H9 (cell line): ENCODE measurements around the gene MED31. TPM values are rescaled to one million over a fixed set of nuclear protein-coding genes. Genes with fewer than 3 reads are reported as not detected.

ENCODE experiments used
- DNase-seq: peaks from one replicate; pipeline ENCODE4 v3.0.0-alpha.2; 2017
- H2AFZ ChIP-seq: one replicate; pipeline ENCODE4 v1.6.1; 2013; ENCODE audit warnings: mild to moderate bottlenecking, low read length, control low read depth, moderate library complexity
- H2AK5ac ChIP-seq: 2 replicates; pipeline ENCODE4 v1.6.1; 2013; ENCODE audit warnings: low read length, control low read depth, mixed read lengths; ENCODE audit not compliant: insufficient read length
- H2BK120ac ChIP-seq: one replicate; pipeline ENCODE4 v1.6.1; 2013; ENCODE audit warnings: low read depth, mild to moderate bottlenecking, low read length, control low read depth, inconsistent platforms; ENCODE audit not compliant: poor library complexity, severe bottlenecking
- H2BK12ac ChIP-seq: 2 replicates; pipeline ENCODE4 v1.6.1; 2013; ENCODE audit warnings: low read length, control low read depth, mixed read lengths, low read depth; ENCODE audit not compliant: insufficient read length
- H2BK15ac ChIP-seq: 2 replicates; pipeline ENCODE4 v1.6.1; 2013; ENCODE audit warnings: low read depth, low read length, control low read depth
- H2BK20ac ChIP-seq: one replicate; pipeline ENCODE4 v1.6.1; 2013; ENCODE audit warnings: low read depth, mild to moderate bottlenecking, low read length, control low read depth, inconsistent platforms; ENCODE audit not compliant: poor library complexity, severe bottlenecking
- H2BK5ac ChIP-seq: 2 replicates; pipeline ENCODE4 v1.6.1; 2013; ENCODE audit warnings: low read length, control low read depth, mixed read lengths; ENCODE audit not compliant: insufficient read length
- H3K14ac ChIP-seq: 2 replicates; pipeline ENCODE4 v1.6.1; 2013; ENCODE audit warnings: low read length, control low read depth; ENCODE audit not compliant: insufficient read depth
- H3K18ac ChIP-seq: 2 replicates; pipeline ENCODE4 v1.6.1; 2013; ENCODE audit warnings: low read depth, mild to moderate bottlenecking, mixed read lengths, low read length, control low read depth; ENCODE audit not compliant: insufficient read length
- H3K23ac ChIP-seq: 2 replicates; pipeline ENCODE4 v1.6.1; 2013; ENCODE audit warnings: low read length, control low read depth, mixed read lengths, low read depth; ENCODE audit not compliant: insufficient read length
- H3K23me2 ChIP-seq: 2 replicates; pipeline ENCODE4 v1.6.1; 2013; ENCODE audit warnings: low read depth, mild to moderate bottlenecking, mixed read lengths, low read length, control low read depth; ENCODE audit not compliant: insufficient read length, poor library complexity, severe bottlenecking
- H3K27ac ChIP-seq: 2 replicates; pipeline ENCODE4 v1.5.1; 2013; ENCODE audit warnings: low read length, control low read depth, mixed read lengths, low read depth; ENCODE audit not compliant: insufficient read length
- H3K27me3 ChIP-seq: 2 replicates; pipeline ENCODE4 v1.6.1; 2013; ENCODE audit warnings: low read length, control low read depth, inconsistent platforms; ENCODE audit not compliant: insufficient read depth
- H3K4ac ChIP-seq: 2 replicates; pipeline ENCODE4 v1.6.1; 2013; ENCODE audit warnings: low read depth, mild to moderate bottlenecking, control low read depth, inconsistent platforms, low read length, moderate library complexity
- H3K4me1 ChIP-seq: 2 replicates; pipeline ENCODE4 v1.6.1; 2013; ENCODE audit warnings: low read length, control low read depth, inconsistent platforms; ENCODE audit not compliant: insufficient read depth
- H3K4me2 ChIP-seq: 2 replicates; pipeline ENCODE4 v1.6.1; 2013; ENCODE audit warnings: low read length, control low read depth, mixed read lengths; ENCODE audit not compliant: insufficient read length, insufficient read depth
- H3K56ac ChIP-seq: 2 replicates; pipeline ENCODE4 v1.6.1; 2013; ENCODE audit warnings: low read depth, mild to moderate bottlenecking, mixed read lengths, low read length, control low read depth; ENCODE audit not compliant: insufficient read length
- H3K79me1 ChIP-seq: 2 replicates; pipeline ENCODE4 v1.6.1; 2013; ENCODE audit warnings: low read depth, mild to moderate bottlenecking, moderate library complexity, low read length, control low read depth, inconsistent platforms; ENCODE audit not compliant: insufficient read depth, poor library complexity, severe bottlenecking
- H3K79me2 ChIP-seq: 2 replicates; pipeline ENCODE4 v1.6.1; 2013; ENCODE audit warnings: low read length, control low read depth, inconsistent platforms; ENCODE audit not compliant: insufficient read depth
- H3K9ac ChIP-seq: 2 replicates; pipeline ENCODE4 v1.6.1; 2013; ENCODE audit warnings: low read length, control low read depth, mixed read lengths; ENCODE audit not compliant: insufficient read length; ENCODE audit errors: extremely low read depth
- H3K9me3 ChIP-seq: one replicate; pipeline ENCODE4 v1.6.1; 2013; ENCODE audit warnings: low read depth, low read length, inconsistent platforms; ENCODE audit not compliant: control insufficient read depth
- H3T11ph ChIP-seq: one replicate; pipeline ENCODE4 v1.6.1; 2013; ENCODE audit warnings: mild to moderate bottlenecking, low read length, control low read depth, inconsistent platforms
- H4K20me1 ChIP-seq: one replicate; pipeline ENCODE4 v1.6.1; 2013; ENCODE audit not compliant: control insufficient read depth, insufficient read length, insufficient read depth
- H4K5ac ChIP-seq: 2 replicates; pipeline ENCODE4 v1.6.1; 2013; ENCODE audit warnings: low read depth, mild to moderate bottlenecking, mixed read lengths, low read length, control low read depth; ENCODE audit not compliant: insufficient read length
- H4K8ac ChIP-seq: replicated peaks from 2 replicates; pipeline ENCODE4 v1.6.1; 2013; ENCODE audit warnings: low read length, control low read depth, mixed read lengths, low read depth; ENCODE audit not compliant: insufficient read length
- H4K91ac ChIP-seq: 2 replicates; pipeline ENCODE4 v1.6.1; 2013; ENCODE audit warnings: low read depth, mild to moderate bottlenecking, moderate library complexity, mixed read lengths, low read length, control low read depth; ENCODE audit not compliant: insufficient read length
- H3K27ac Mint-ChIP-seq, 3 experiments: 2 replicates in 2 of 3; 3 replicates in 1 of 3; pipeline ENCODE4 v1.8.0; 2020 to 2021; ENCODE audit warnings: mixed read lengths in 3 of 3, mild to moderate bottlenecking in 1 of 3, moderate library complexity in 1 of 3
- H3K27me3 Mint-ChIP-seq: 2 replicates; pipeline ENCODE4 v1.8.0; 2021; ENCODE audit warnings: low read depth, mild to moderate bottlenecking, moderate library complexity, mixed read lengths
- H3K36me3 Mint-ChIP-seq, 3 experiments: 2 replicates in 2 of 3; 3 replicates in 1 of 3; pipeline ENCODE4 v1.8.0; 2020 to 2021; ENCODE audit warnings: low read depth in 3 of 3, mixed read lengths in 3 of 3; ENCODE audit not compliant: insufficient read depth in 1 of 3
- H3K4me1 Mint-ChIP-seq, 2 experiments: 2 replicates each; pipeline ENCODE4 v1.8.0; 2020; ENCODE audit warnings: mixed read lengths in 2 of 2
- H3K4me3 Mint-ChIP-seq, 2 experiments: 2 replicates in 1 of 2; 3 replicates in 1 of 2; pipeline ENCODE4 v1.8.0; 2020 to 2021; ENCODE audit warnings: mild to moderate bottlenecking in 2 of 2, mixed read lengths in 2 of 2, moderate library complexity in 1 of 2
- H3K9me3 Mint-ChIP-seq, 2 experiments: 2 replicates in 1 of 2; 3 replicates in 1 of 2; pipeline ENCODE4 v1.8.0; 2020; ENCODE audit warnings: mild to moderate bottlenecking in 2 of 2, mixed read lengths in 2 of 2, moderate library complexity in 1 of 2
- WGBS: extraction: QIAGEN DNeasy Blood & Tissue Kit; methylation state at CpG from one replicate; pipeline ENCODE4 v1.1.7; 2013; ENCODE audit warnings: missing lambda C conversion rate, low lambda C conversion rate, mixed read lengths; ENCODE audit not compliant: insufficient read length; ENCODE audit errors: extremely low coverage; 5-methylcytosine and 5-hydroxymethylcytosine counted together
- total RNA-seq: library from RNA; stranded (reverse); gene quantifications from 2 replicates; pipeline ENCODE4 v1.2.1, GENCODE V29; 2021
- TF ChIP-seq, protein P1 (sequence below): fragments of 200-600 bp; sonication (generic); conservative IDR thresholded peaks from 3 replicates; pipeline ENCODE4 v1.8.0; 2021; ENCODE audit warnings: antibody characterized with exemption, mild to moderate bottlenecking

MED31 gene
- total RNA-seq, 1 experiment from 2014 or later = 11.8 TPM

- H3K14ac ChIP-seq = no peak overlapping the region
- Mint-ChIP-seq H3K27ac (peak overlapping the region in 1 of 3 experiments; percentile 73; a peak in 1 of 7 replicates), H3K27me3 (no peaks in the 10 kb centered on the region; the same call in 1 of the 2 replicates), H3K36me3 (peaks cover 24 to 35% (median 33%) of the 10 kb centered on the region in 3 experiments), H3K9me3 (no peaks in the 10 kb centered on the region), H3K4me1 (peaks cover 9 to 13% of the 10 kb centered on the region in 2 experiments), H3K4me3 (0 out of 5 replicates have a peak overlapping the region, but pooled peaks of 1 of the 2 experiments have one; percentile 4)
- H2BK20ac ChIP-seq = no peak overlapping the region
- H3K56ac ChIP-seq = no peak overlapping the region
- H2AFZ ChIP-seq = no peak overlapping the region
- H2AK5ac ChIP-seq = no peak overlapping the region
- H3K4ac ChIP-seq = no peak overlapping the region
- no peak overlapping the region for H4K91ac ChIP-seq
- no peak overlapping the region for H3K9ac ChIP-seq
- no peak overlapping the region for H2BK120ac ChIP-seq
- H2BK12ac ChIP-seq = no peak overlapping the region
- DNase-seq = no peak
- no peak overlapping the region for H4K5ac ChIP-seq
- TF ChIP-seq, protein P1, sequence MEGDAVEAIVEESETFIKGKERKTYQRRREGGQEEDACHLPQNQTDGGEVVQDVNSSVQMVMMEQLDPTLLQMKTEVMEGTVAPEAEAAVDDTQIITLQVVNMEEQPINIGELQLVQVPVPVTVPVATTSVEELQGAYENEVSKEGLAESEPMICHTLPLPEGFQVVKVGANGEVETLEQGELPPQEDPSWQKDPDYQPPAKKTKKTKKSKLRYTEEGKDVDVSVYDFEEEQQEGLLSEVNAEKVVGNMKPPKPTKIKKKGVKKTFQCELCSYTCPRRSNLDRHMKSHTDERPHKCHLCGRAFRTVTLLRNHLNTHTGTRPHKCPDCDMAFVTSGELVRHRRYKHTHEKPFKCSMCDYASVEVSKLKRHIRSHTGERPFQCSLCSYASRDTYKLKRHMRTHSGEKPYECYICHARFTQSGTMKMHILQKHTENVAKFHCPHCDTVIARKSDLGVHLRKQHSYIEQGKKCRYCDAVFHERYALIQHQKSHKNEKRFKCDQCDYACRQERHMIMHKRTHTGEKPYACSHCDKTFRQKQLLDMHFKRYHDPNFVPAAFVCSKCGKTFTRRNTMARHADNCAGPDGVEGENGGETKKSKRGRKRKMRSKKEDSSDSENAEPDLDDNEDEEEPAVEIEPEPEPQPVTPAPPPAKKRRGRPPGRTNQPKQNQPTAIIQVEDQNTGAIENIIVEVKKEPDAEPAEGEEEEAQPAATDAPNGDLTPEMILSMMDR = no peak
- H4K8ac ChIP-seq = no peak overlapping the region
- H2BK15ac ChIP-seq = no peak overlapping the region
- no CpG with 5 or more reads among the region's 2 CpGs for WGBS
- H3K18ac ChIP-seq = no peak overlapping the region
- H3K4me2 ChIP-seq = no peak overlapping the region
- no peaks in the 10 kb centered on the region for H3K79me2 ChIP-seq
- H3K23ac ChIP-seq = no peak overlapping the region
- H4K20me1 ChIP-seq = no peaks in the 10 kb centered on the region
- H3K27me3 ChIP-seq = no peaks in the 10 kb centered on the region
- H3T11ph ChIP-seq = no peak overlapping the region
- no peak overlapping the region for H2BK5ac ChIP-seq
- no peaks in the 10 kb centered on the region for H3K79me1 ChIP-seq
- no peaks in the 10 kb centered on the region for H3K4me1 ChIP-seq
- no peak overlapping the region for H3K27ac ChIP-seq
- no peaks in the 10 kb centered on the region for H3K9me3 ChIP-seq
- peaks cover 12% of the 10 kb centered on the region for H3K23me2 ChIP-seq
These were observed 15.3 kb downstream of the MED31 start for GRCh38 chr17:6636105-6636504.
